ENCODE measurements around the gene ZNF487. TPM values are rescaled to one million over a fixed set of nuclear protein-coding genes. Genes with fewer than 3 reads are reported as not detected.

Gene ZNF487
- total and polyA plus RNA-seq, 2 of the 13 experiments (the other 11 are each of a cell fraction or from before 2014, with no cell fraction given) = 7.4 to 8.8 TPM

DNA sequence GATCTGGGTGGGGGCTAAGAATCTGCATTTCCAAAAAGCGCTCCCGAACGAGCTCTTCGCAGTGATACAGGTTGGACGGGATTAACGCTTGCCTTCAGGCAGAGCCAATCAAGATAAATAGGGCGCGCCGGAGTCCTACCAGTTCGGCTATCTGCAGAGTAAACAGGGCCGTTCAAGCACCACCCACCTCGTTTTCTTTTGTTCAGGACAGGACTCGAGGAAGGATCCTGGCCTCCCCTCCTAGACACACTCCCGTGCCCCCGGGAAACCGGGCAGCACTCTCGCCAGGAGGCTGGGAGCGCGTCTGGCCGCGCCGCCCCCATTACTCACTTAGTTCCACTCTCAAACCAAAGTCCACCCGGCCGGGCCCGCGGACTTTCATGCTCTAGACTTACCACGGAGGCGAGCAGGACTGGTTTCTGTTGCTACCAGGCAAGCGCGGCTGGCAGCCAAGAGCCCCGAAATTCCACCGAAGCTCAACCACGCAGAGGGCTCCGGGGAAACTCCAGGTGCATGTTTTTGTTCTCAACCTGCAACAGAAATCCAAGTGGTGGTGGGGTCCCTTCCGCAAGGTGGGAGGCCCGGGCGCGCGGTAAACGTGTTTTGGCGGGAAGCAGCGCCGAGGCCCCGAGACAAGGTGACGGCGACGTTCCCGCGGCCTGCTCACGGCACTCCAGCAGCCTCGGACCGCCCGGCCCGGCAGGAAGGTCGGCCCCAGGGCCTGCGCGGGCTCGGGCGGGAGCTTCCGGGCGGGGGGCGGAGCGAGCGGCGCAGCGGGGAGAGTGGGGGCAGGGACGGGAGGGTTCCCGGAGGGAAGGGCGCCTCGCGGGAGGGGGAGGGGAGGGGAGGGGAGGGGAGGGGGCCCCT is 40.6 kb upstream of the ZNF487 start (continued):
- TF ChIP-seq MAFF (IDR thresholded peaks at IDR 0.05; ENCODE audit: low read depth, low read length) (no peak), ZNF570 (CRISPR knock-in tag; IDR thresholded peaks at IDR 0.05; ENCODE audit: borderline replicate concordance) (no peak), RARA (CRISPR knock-in tag; IDR thresholded peaks at IDR 0.05) (no peak), ZNF784 (CRISPR knock-in tag; IDR thresholded peaks at IDR 0.05; ENCODE audit: borderline replicate concordance) (no peak), ELF4 (CRISPR knock-in tag; IDR thresholded peaks at IDR 0.05; ENCODE audit: borderline replicate concordance) (peak; percentile 12; the same call in 1 of the 2 replicates), NFATC3 (CRISPR knock-in tag; IDR thresholded peaks at IDR 0.05) (no peak), ZFY (CRISPR knock-in tag; IDR thresholded peaks at IDR 0.05) (peak; percentile 86), ZNF329 (CRISPR knock-in tag; IDR thresholded peaks at IDR 0.05; ENCODE audit: low read depth) (peak; percentile 40; the same call in 1 of the 2 replicates), MAF1 (CRISPR knock-in tag; IDR thresholded peaks at IDR 0.05; ENCODE audit: borderline replicate concordance) (no peak), ZNF672 (CRISPR knock-in tag; IDR thresholded peaks at IDR 0.05) (no peak), SIX4 (CRISPR knock-in tag; IDR thresholded peaks at IDR 0.05) (no peak), AKAP8 (CRISPR knock-in tag; IDR thresholded peaks at IDR 0.05) (peak; percentile 27), MED8 (CRISPR knock-in tag; IDR thresholded peaks at IDR 0.05; ENCODE audit: insufficient replicate concordance) (peak; percentile 71), FIP1L1 (IDR thresholded peaks at IDR 0.05; ENCODE audit: borderline replicate concordance, insufficient read depth, low read depth, low read length) (no peak)
- TF ChIP-seq, protein P1, sequence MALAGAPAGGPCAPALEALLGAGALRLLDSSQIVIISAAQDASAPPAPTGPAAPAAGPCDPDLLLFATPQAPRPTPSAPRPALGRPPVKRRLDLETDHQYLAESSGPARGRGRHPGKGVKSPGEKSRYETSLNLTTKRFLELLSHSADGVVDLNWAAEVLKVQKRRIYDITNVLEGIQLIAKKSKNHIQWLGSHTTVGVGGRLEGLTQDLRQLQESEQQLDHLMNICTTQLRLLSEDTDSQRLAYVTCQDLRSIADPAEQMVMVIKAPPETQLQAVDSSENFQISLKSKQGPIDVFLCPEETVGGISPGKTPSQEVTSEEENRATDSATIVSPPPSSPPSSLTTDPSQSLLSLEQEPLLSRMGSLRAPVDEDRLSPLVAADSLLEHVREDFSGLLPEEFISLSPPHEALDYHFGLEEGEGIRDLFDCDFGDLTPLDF (CRISPR knock-in tag; IDR thresholded peaks at IDR 0.05) = peak; percentile 75
- TF ChIP-seq, protein P2, sequence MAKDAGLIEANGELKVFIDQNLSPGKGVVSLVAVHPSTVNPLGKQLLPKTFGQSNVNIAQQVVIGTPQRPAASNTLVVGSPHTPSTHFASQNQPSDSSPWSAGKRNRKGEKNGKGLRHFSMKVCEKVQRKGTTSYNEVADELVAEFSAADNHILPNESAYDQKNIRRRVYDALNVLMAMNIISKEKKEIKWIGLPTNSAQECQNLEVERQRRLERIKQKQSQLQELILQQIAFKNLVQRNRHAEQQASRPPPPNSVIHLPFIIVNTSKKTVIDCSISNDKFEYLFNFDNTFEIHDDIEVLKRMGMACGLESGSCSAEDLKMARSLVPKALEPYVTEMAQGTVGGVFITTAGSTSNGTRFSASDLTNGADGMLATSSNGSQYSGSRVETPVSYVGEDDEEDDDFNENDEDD (CRISPR knock-in tag; IDR thresholded peaks at IDR 0.05; ENCODE audit: borderline replicate concordance) = peak; percentile 89

Data from HepG2 (cell line).